Central memory CD4-positive, alpha-beta T cell (primary cell): ENCODE data around the gene WDR43.

Experiments
- DNase-seq: peaks from one replicate; pipeline ENCODE4 v3.0.0; 2022

The WDR43 gene

DNA sequence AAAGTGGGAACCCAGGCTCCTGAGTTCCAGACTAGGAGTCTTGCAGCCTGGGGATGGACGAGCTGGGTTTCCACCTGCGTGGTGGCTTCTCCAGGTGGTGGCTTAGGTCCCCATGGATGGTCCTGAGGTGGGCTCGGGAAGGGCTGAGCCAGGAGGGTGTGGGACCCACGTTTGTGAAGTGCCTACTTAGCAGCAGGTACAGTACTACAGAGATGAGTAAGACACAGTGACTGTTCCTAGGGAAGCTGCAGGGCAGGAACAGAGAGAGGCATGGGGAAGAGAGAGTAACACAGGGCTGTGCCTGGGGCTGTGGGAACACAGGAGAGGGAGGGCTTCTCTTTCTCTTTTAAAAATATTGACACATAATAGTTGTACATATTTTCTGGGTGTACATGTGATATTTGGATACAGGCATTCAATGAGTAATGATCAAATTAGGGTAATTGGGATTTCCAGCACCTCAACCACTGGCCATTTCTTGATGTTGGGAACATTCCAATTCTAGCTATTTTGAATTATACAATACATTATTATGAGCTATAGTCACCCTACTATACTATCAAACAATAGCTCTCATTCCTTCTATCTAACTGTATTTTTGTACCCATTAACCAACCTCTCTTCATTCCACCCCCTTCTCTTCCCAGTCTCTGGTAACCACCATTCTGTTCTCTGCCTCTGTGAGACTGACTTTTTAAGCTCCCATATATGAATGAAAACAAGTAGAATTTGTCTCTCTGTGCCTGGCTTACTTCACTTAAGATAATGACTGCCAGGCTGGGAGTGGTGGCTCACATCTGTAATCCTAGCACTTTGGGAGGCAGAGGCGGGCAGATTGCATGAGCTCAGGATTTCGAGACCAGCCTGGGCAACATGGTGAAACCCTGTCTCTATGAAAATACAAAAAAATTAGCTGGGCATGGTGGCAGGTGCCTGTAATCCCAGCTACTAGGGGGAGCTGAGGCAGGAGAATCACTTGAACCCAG is 101.6 kb downstream of the WDR43 start:
- no peak for DNase-seq

DNA sequence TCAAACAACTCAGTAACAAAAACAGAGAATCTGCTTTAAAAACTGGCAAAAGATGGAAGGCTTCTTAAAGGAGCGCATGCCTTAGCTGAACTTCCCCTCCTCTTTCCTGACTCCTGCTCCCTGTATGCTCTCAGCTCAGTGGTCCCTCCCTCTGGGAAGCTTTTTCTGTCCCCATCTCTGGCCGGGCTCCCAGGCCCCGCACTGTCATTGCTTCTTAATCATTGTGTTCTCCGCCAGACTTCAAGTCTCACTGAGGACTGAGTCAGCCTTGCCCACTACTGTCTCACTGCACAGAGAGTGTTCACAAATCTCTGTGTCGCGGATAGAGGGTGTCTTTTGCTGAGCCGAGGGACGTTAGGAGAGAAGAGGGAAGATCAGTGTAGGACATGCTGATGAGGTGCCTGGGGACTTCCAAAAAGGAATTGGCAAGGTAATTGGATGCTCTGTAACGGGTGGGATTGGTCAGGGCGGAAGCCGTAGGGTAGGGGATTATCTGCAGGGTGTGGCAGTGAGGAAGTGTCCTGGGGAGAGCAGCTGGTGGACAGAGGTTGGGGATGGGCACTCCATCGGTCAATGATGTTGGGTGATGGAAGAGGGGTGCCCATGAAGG is 102.9 kb downstream of the WDR43 start:
- no peak for DNase-seq
